Activated T-cell treated with anti-CD3 and anti-CD28 coated beads, Interleukin-2, amount 50 U/mL, for 48 hours (primary cell): ENCODE measurements around the gene BCL2.

ENCODE experiments used
- DNase-seq, 2 experiments: peaks; one replicate each; pipeline ENCODE4 v3.0.0-alpha.2; 2020

BCL2 gene

GRCh38 chr18:63307551-63308200 lies 11.9 kb downstream of the BCL2 start:
- no peak for DNase-seq

GRCh38 chr18:63306819-63307550 lies 12.6 kb downstream of the BCL2 start:
- no peak for DNase-seq

- DNase-seq = no peak
These were observed 13.3 kb downstream of the BCL2 start for GRCh38 chr18:63306249-63306648.

DNA sequence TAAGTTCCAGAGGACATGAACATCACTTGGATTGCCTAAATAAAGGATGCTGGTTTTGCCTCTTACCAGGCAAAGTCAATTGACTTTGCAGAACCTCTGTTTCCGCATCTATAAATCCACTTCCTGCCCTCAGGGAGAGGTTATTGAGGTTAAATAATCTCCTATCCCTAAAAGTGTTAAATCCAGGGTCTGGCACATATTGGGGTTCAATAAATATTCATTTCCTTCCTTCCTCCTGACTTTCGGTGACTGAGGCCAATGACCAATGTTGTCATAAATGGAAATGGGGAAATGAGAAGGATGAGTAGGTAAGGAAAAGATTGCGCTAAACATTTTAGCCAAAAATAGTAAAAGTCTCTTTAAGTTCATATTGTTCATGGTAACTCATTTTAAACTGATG lies 16.0 kb downstream of the BCL2 start:
- DNase-seq = no peak

DNA sequence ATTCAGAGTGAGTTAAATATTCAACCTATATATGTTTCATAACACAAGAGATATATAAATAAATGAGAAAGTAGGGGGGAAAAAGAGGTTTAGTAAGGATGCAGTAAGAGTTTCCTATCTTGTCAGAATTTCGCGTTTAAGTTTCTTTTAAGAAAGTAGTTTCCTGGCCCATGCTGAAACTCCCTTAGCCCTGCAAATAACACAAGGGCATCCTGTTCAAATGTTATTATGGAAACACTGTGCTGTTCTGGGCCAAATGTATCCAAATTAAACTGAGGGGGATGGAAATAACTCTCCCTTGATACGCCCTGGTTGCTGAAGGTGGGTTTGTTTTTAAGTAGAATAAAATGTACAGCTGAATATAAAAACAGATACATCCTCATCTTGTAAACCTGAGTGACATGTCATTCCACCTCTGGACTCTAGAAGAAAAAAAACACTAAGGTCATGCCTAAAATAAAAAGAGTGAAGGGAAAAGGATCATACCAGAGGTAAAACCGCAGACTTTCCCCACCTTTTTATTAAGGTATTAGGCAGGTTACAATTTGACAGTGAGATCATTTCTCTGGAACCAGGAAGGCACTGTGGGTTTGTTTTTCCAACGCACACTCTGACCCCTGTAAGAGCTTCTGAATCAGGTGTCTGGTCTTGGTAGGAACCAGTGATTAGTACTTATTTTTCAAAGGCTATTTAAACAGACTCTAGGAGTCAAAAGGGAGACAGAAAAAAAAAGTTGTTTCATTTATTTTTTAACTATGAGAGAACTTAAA lies 16.7 kb downstream of the BCL2 start:
- DNase-seq = no peak

GRCh38 chr18:63302220-63302619 lies 17.3 kb downstream of the BCL2 start:
- no peak for DNase-seq

DNA sequence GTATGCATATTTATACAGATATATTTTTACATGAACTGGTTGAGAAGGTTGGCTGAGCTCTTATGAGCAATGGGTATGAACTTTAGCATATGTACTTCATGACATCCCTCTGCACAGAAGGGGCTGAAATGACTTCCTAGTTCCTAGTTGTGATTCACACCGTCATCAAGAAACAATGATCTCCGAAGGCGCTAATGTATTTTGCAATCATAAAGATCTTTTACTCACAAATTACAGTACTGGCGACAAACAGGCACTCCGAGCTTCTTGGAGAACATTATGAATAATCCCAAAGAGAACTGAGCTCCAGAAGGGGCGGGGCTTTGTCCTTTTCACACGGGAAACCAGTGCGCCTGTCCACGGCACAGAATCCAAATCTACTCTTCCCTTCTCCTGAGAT lies 18.1 kb downstream of the BCL2 start:
- no peak for DNase-seq

GRCh38 chr18:63299837-63300745 lies 19.5 kb downstream of the BCL2 start:
- DNase-seq = peak; percentile 50 to 55

- peak; percentile 52 to 56 for DNase-seq
These were observed 20.9 kb downstream of the BCL2 start for GRCh38 chr18:63298400-63299365.

DNA sequence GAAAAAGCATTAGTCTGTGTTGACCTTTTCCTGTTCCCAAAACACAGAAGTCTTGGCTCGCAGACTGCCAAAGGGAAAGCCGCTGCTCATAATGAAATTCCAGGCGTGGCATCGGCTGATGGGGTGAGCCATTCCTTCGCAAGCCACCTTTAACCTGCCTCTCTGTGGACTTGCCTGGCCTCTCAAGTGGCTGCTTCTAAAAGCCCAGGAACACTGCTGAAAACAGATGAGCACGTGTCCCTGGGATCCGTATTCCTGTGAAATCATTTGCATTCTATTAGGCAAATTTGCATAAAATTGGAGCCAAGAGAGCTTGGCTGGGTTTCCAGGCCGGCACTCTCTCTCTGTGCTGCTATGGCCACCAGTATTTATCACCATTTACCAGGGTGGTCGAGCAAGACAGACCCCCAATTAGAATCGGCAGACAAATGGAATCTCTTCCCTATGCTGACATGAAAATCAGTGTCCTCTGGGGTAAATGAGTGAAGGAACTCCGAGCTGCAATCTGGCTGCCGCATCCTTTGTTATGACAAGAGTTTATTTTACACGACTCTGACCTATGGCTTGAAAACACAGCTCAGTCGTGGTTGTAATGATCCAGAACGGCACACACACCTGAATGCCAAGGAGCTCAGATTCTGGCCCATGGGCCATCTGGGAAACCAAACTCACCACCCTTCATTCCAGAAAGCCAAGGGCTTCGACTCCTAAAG lies 21.7 kb downstream of the BCL2 start:
- DNase-seq = no peak

DNA sequence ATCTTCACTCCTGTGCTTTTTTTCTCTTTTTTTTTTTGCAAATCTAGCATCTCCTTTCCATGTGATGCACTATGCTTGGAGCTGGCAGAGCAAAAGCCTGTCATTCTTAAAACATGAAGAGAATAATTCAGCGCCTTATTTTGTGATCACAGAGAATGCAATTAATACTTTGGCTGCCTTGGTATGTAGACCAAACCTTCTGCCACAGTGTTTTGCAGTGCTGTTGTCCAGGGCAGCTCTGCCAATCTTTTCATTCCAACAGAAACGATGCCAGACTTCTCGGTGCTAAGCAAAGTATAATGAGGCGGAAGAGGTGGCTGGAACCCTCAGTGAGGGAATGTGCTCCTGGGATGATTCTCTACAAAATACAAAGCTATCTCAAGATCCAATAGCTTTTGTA lies 25.6 kb downstream of the BCL2 start:
- no peak for DNase-seq

- peak; percentile 45 to 47 for DNase-seq
These were observed 26.5 kb downstream of the BCL2 start for GRCh38 chr18:63292831-63293683.

DNA sequence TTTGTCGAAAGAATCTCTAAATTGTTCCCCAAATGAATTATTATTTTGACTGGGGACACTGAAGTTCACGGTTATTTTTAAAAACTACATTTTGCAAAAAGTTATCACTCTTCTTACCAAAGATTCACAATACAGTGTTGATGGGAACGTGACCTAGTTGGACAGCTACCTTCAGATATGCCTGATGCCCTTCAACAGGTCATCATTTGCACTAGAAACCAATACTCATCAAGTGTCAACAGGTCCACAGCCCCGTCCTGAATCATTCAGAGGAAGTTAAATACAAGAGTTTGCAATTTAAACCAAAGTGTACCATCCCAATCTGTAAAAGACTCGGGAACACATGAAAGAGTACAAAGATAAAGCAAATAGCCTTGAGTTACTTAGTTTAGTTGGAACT lies 28.3 kb downstream of the BCL2 start:
- no peak for DNase-seq

DNA sequence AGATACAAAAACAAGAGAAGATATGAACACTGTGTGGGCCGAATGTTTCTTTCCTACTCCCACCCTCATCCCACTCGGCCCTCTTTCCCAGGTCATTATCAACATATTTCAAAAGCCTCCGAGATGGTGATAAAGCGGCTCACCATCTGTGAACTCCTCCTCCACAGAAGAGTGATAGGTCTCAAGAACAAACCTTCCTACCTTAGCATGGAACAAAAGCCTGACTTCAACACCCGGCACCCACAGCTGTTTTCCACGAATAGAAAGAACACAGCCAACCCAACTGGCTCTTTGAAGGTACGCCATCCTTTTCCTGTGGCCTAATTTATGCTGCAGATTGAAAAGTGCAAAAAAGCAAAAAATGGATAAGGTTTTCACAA lies 28.8 kb downstream of the BCL2 start:
- DNase-seq = peak in 1 of 2 experiments; percentile 38

- no peak for DNase-seq
These were observed 29.3 kb downstream of the BCL2 start for GRCh38 chr18:63290166-63290820.

- DNase-seq = no peak
These were observed 31.3 kb downstream of the BCL2 start for GRCh38 chr18:63288311-63288710.

DNA sequence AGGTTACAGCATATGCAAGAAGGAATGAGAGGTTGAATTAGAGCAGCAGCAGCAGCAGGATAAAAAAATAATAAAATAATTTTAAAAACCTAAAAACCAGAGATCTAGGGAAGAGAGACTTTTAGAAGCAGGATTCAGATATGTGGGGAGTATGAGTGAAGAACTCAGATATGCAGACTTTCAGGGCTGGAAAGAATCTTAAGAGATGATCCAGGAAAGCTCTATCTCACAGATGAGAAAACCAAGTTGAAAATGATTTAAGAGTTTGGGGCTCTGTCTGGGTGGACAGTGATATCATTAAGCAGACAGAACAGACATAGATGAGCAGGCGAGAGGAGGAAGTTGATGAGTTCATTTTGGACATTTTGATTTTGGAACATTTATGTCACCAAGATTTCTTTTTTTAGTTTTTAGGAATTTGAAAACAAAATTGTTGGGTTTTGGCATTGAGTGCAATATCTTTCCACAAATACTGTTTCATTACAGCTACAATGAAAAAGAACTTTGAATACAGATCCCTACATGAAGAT lies 31.8 kb downstream of the BCL2 start:
- no peak for DNase-seq

DNA sequence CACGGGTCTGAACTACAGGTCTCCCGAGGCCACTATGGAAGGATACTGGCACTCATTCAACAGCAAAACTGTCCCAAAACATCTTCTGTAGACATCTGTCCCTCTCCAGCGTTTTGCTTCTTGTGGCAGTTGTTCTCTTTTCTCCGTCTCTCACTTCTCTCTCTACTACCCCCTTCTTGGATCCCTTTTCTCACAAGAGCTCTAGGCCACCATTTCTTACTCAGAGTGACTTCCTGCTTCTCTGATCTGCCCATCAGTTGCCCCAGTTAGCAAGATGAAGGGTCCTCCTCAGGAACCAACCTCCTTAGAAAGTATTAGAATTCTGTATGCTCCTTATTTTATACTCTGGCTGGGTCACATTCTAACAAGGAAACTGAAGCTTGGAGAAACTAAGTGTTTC lies 32.6 kb downstream of the BCL2 start:
- DNase-seq = no peak
